ENCODE measurements around the gene ATP5F1D.

Gene ATP5F1D

DNA sequence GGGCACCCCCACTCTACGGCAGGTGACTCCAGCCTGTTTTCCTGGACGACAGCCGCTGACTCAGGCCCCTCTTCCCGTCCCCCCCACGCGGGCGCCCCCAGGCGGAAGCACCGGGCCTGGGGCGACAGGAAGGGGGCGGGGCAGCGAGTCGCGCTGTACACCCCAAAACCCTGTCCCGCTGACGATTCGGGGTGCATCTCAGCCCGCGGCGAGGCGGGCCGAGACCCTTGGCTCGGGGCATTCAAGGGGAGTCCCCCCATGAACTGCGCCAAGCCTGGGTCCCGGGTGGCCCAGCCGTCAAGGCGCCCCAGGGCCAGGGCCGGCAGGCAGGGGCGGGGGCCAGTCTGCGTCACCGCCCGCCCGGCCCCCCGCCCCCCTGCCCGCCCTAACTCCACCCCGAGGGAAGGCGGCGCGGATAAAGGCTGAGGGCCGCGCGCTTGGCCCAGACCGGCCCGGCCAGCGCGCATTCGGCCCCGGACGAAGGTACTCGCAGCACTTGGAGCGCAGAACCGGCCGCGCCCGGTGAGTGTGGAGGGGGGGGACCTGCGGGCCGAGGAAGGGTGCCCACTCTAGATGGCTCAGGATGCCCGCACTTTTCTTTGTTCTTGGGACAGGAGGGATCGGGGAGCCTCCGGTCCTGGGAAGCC, 6.7 kb downstream of the ATP5F1D start, which contains the start of gene MIDN:
TSS of gene MIDN (plus strand) at position 445 of the 647 bp plus-strand sequence. CDS start 1,714 bp downstream, outside the sequence.
- peak; percentile 63 for DNase-seq (ENCODE audit: low spot score)

DNA sequence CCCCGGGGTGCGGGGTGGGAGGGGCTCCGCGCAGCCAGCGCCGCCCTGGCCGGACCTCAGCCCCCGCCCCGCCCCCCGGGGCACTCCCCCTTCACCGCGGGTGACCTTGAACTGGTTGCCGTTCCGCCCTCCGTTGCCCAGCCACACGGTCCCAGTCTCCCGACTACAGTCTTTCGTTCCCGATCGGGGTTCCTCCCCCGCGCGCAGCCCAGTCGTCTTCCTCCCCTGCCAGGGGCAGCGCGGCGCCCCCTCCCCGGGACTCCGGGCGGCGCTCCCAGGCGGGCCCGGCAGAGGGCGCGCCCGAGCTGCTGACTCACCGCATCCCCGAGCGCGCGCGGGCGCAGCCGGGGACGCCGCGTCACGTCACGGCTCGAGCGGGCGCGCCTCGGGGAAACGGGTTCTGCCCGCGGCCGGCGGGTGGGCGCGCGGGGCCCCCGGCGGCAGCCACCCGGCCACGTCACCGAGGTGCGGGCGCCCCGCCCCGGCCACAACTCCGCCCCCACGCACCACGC, 7.3 kb downstream of the ATP5F1D start:
- DNase-seq (ENCODE audit: low spot score) = peak; percentile 80

DNA sequence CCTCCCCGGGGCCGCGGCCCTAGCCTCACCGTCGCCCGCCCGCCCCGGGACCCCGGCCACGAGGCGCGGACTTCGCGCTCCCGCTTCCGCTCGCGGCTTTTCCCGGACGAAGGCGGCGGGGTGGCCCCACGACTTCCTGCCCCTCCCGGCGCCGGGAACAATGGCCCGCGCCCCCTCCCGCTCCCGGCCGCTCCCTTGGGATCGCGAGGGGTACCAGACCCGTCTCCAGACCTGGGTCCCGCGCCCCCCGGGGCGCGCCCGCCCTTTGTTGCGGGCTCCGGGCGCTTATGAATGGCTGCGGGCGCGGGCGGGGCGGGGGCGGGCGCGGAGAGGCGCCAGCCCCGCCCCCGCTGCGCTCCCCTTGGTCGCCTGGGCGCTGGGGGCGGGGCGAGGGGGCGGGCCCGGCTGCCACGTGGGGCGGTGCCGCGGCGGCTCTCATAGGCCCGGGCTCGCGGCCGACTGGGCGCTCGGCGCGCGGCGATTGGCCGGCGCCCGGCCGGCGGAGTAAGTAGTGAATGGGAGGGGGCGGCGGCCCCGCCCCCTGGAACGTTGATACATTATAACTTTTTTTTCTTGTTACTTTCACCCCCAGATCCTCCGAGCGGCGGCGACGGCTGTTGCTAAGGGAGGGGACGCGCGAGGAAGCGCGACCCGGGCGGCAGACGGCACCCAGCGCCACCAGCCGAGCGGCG, 7.9 kb downstream of the ATP5F1D start:
- DNase-seq (ENCODE audit: low spot score) = peak; percentile 96

DNA sequence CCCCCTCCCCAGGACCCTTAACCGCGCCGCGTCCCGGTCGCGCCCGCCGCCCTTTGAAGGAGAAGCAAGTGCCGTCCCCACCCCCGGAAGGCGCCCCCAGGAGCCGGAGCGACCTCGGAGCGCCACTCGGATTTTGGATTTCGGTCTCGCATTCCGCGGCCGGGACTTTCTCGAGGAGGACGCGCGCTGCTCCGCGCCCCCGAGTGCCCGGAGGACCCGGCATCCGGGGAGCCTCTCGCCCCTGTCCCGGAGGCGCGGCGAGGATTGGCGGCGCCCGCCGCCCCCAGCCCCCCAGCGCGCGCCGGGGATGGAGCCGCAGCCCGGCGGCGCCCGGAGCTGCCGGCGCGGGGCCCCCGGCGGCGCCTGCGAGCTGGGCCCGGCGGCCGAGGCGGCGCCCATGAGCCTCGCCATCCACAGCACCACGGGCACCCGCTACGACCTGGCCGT, 8.5 kb downstream of the ATP5F1D start:
- DNase-seq (ENCODE audit: low spot score) = no peak

DNA sequence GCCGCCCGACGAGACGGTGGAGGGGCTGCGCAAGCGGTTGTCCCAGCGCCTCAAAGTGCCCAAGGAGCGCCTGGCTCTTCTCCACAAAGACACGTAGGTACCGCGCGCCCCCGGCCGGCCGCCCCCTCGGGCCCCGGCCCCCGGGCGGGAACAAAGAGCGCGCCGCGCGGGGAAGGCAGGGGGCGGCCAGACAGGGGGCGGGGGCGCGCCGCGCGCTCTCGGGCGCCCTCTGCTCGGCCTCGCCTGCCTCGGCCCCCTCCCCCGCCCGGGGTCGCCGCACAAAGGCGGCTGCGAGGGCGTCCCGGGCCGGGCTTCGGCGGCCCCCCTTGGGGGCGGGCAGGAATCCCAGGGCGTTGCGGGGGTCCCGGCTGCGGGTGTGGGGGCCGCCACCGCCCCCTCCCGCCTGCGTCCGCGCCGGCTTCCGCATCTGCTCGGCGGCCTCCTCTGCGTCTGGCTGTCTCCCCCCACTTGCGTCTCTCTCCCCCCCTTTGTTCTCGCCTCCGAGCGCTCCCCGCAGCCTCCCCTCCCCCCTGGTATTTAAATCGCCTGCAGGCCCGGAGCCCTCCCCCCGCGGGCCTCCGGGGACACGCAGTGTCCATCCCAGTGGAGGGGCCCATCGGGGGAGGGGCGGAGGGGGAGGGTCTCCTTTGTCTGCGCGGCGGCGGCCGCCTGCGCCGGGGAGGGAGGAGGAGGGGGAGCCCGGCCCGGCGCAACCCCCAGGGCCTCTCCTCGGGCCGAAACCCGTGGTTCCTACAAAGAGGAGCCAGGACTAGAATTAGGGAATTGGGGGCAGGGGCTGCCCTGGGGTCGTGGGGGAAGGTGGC, 9.1 kb downstream of the ATP5F1D start:
- peak; percentile 63 for DNase-seq (ENCODE audit: low spot score)

DNA sequence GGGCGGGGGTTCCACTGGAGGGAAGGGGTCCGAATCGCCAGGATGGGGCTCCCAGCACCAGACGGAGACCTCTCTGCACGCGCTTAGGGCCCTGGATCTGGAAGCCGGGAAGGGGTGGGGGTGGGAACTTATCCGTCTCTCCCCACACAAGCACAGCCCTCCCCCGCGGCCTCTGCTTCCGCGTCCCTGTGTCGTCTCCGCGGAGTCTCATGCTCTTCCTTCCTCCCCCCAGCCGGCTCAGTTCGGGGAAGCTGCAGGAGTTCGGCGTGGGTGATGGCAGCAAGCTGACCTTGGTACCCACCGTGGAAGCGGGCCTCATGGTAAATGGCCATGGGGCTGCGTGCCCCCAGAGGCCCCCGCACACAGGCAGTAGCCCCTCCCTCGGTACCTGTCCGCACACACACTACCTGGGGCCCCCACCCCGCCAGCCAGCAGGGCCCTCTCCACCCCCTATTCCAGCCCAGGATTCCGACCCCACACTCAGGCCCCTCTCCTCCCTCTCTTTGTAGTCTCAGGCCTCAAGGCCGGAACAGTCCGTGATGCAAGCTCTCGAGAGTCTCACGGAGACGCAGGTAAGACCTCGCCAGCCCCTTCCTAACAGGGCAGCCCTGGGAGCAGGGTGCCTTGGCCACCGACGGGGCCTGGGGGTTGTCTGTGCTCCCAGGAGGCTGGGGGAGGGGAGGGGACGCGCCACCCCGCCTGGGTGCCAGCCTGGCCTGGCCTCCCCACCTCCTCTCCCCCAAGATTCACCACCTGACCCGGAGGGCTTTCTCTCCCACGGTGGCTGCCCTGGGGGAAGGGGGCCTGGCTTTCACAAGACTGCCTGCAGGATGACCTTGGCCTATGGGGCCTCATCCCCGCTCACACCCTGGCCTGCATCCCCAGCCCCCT, 10.0 kb downstream of the ATP5F1D start:
- peak; percentile 69 for DNase-seq (ENCODE audit: low spot score)

DNA sequence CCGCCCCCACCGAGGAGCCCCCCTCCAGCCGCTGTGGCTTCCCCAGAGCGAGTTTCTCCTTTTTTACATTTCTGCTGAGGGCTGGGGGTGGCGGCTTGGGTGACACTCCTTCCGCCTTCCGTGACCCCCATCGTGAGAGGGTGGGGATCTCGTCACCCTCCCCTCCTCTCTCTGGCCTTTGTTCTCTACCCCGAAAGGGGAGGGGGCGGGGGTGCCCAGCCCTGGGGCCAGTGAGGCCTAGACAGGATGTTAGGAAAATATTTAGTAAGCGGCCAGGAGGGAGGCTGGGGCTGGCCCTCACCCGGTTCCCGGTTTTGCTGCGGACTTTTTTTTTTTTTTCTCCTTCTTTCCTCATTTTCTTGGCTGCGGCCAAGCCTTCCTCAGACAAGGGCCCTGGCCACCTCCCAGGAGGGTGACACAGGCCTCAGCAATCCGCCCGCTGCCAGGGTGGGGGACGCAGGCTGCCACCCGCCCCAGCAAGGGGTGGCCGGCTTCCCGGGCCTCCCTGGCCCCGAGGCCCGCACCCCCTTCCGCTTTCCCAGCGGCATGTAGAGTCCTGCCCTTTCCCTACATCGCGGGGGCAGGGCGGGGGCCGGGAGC, 10.8 kb downstream of the ATP5F1D start:
- peak; percentile 77 for DNase-seq (ENCODE audit: low spot score)

DNA sequence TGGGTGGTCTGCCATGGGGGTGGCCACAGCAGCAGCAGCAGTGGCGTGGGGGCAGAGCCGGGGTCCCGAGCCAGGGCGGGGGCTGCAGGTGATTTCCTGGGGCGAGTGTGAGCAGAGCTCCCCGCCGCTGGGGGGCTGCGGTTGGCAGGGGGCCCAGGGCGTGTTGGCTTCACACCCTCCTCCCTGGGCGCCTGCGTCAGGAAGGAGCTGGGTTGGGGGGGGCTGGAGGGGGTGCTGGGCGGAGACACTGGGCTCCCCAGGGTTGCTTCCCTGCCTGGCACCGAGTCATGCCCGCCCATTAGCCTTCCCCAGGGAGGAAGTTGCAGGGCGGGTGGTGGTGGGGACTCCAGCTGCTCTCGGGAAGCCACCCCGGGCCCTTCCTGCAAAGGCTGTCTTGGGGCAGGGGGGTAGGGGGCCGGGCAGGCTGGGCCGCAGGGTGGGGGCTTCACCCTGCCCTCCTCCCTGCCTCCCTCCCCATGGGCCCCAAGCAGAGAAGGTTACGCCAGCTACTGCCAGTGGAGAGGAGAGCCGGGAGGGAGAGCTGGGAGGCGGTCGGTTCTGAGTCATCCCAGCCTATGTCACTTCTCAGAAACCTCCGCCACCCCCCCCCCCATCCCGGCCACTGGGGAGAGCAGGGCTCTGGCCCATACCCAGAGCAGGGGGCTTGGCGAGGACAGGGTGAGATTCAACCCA, 11.4 kb downstream of the ATP5F1D start:
- peak; percentile 87 for DNase-seq (ENCODE audit: low spot score)

DNA sequence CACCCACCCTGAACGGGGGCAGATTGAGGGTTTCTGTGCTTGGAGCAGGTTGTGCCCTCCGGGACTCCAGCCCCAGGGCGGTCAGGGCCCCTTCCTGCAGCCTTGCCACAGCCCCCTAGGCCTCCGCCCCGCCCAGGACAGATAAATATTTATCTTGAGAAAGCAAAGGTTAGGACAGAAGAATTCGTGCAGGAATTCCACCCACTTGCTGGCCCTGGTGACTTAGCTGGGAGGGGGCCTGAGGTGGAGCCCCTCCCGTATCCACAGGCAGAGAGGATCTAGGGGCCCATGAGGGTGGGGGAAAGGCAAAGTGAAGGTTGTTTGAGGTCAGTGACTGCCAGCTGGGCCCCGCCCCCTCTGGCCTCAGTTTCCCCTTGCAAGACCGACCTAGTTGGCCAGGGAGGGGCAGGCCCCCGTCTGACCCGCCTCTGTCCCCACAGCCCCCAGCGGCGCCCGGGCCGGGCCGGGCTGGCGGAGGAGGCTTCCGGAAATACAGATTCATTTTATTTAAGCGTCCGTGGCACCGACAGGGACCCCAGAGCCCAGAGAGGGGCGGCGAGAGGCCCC, 12.0 kb downstream of the ATP5F1D start:
- DNase-seq (ENCODE audit: low spot score) = no peak

DNA sequence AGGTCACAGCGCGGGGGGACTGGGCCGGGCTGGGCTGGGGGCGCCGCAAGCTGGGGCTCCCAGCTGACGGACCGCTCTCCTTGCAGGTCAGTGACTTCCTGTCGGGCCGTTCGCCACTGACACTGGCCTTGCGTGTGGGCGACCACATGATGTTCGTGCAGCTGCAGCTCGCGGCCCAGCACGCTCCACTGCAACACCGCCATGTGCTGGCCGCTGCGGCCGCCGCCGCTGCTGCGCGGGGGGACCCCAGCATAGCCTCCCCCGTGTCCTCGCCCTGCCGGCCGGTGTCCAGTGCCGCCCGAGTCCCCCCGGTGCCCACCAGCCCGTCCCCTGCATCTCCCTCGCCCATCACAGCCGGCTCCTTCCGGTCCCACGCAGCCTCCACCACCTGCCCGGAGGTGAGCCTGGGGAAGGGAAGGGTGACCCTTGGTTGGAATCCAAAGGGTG, 12.6 kb downstream of the ATP5F1D start:
- DNase-seq (ENCODE audit: low spot score) = no peak

DNA sequence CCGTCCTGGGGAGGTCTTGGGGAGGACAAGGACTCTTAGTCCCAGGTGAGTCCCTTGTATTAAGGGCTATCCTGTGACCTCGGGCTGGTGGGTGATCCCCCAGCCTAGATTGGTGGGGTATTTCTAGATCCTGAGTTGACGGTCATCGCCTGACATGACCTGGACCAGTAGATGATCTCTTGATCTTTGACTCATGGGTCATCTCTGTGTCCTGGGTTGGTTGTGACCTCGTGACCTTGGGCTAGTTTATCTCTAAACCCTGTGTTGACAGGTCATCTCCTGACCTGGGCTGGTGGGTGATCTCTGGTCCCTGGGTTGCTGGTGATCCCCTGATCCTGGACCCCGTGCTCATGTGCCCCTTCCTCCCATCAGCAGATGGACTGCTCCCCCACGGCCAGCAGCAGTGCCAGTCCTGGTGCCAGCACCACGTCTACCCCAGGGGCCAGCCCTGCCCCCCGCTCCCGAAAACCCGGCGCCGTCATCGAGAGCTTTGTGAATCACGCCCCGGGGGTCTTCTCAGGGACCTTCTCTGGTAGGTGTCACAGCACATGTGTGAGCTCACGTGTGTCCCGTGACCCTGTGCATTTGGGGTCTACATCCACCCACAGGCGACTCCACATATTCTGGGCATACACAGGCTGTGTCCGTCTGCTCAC, 13.1 kb downstream of the ATP5F1D start:
- DNase-seq (ENCODE audit: low spot score) = no peak

DNA sequence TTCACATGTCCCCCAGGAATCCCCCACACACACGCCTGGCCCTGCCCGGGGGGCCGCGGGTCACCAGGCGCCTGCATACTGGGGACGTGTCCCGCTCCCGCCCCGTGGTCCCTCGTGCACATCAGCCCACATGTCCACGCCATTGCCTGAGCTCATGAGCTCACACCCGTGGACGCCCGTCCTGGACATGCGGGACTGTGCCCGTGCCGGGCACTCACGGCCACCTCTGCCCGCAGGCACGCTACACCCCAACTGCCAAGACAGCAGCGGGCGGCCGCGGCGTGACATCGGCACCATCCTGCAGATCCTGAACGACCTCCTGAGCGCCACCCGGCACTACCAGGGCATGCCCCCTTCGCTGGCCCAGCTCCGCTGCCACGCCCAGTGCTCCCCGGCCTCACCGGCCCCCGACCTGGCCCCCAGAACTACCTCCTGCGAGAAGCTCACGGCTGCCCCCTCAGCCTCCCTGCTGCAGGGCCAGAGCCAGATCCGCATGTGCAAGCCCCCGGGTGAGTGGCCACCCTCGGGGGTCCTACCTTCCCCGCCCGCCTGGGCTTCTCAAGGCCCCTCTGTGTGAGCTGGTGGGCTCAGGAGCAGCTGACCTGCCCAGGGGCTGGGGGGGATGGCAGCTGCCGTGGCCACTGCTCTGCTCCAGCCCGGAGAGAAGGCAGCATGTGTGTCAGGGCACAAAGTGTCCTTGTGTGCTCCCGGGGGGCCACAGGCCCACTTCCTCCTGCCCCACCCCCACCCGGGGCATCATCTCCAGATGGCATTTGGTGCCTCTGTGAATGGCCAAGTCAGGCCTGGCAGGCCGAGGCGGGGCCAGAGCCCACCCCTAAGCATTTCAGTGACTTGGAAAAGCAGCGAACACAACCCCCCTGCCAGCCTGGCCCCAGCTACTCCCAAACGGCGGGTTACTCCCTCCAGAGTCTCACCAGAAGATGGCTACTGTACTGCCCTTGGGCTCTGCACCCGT, 13.9 kb downstream of the ATP5F1D start:
- no peak for DNase-seq (ENCODE audit: low spot score)

DNA sequence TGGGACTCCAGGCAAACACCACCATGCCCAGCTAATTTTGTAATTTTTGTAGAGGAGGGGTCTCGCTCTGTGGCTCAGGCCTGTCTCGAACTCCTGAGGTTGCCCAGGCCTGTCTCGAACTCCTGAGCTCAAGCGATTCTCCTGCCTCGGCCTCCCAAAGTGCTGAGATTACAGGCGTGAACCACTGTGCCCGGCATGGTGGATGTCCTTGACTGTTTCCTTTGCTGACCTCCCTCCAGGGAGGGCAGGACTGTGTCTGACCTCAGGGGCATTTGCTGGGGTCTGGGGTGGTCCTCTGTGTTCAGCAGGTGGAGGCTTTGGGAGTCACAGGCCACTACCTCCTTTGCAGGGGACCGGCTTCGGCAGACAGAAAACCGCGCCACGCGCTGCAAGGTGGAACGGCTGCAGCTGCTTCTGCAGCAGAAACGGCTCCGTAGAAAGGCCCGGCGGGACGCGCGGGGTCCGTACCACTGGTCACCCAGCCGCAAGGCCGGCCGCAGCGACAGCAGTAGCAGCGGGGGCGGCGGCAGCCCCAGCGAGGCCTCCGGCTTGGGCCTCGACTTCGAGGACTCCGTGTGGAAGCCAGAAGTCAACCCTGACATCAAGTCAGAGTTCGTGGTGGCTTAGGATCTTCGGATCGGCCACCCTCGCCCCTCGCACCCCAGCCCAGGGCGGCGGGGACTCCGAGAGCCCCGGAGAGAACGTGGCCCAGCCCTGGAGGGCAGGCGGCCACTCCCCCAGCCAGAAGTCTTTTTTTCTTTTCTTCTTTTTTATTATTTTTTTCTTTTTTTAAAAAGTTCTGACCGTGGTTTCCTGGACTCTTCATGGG, 15.3 kb downstream of the ATP5F1D start:
- no peak for DNase-seq (ENCODE audit: low spot score)

DNA sequence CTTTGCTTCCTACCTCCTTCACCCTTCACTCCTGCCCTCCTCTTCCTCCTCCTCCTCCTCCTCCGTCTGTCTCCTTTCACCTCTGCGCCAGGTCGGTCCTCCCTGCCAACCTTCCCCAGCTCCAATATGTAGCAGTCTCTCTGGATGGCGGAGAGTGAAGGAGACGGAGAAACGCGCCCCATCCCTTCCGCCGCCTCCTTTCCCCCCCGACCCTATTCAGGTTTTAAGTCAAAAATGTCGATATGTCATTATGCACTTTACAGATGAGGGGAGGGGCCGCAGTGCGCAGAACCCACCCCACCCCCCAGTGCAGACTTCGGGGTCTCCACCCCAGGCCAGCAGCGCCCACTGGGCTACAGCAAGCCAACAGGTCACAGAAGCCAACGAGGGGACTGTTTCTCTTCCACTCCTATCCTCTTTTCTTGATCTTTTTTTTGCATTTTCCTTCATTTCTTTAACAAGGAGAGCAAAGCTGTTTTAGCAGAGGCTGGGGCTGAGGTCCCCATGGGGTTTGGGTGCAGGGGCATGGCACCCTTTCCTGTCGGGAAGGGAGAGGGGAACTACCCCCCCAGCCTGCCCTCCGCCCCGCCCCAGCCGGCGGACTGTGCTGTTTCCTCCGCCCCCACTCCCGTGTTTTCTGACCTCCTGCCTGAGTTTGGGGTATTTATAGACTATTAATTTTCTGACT, 16.1 kb downstream of the ATP5F1D start:
- no peak for DNase-seq (ENCODE audit: low spot score)

DNA sequence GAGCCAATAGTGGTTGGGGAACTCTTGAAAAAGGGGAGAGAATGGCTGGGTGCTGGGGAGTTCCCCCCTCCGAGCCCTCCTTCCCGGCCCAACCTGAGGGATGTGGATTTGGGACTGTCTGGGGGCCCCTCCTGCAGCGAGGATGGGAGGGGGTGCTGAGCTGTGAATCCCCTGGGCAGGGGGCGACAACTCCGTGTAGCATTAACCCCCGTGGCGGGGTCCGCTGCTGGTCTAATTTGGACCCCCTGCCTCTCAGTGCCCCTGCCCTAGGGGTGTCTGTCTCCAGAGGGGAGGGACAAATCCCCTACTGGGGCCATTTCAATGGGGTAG, 16.6 kb downstream of the ATP5F1D start:
- DNase-seq (ENCODE audit: low spot score) = no peak

DNA sequence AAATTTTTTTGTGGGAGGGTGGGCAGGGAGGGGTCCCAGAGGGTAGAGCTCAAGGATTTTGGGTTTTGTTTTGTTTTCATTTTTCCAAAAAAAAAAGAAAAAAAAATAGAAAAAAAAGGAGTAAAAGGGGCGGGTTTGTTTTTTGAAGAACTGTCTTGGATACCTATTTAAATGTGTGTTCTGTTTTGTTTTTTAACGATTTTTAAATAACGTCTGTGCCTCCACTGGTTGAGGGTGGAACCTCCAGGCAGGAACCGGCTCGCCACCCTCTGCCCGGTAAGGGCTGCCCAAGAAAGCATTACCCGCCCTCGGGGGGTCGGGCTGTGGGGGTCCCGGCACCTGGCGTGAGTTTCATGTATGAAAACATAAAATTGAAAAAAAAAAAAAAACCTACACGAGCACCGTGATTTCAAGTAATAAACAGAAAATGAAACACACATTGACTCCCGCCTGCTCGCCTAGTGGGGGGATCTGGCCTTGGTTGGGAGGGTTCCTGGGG, 17.2 kb downstream of the ATP5F1D start:
- DNase-seq (ENCODE audit: low spot score) = no peak
